OCI-LY7 (cell line): ENCODE measurements around the gene MYH11.

Experiments used
- CTCF ChIP-seq: fragments of 200-600 bp; sonication (generic); conservative IDR thresholded peaks from 2 replicates; pipeline ENCODE4 v1.5.1; 2014; ENCODE audit warnings: mild to moderate bottlenecking, antibody characterized with exemption, low read length, moderate library complexity, mixed read lengths
- EZH2phosphoT487 ChIP-seq: fragments of 200-600 bp; sonication (generic); IDR thresholded peaks from 2 replicates; pipeline ENCODE4 v1.6.1; 2018; ENCODE audit warnings: low read depth, borderline replicate concordance, mild to moderate bottlenecking, mixed run types, antibody characterized with exemption, low read length, moderate library complexity, mixed read lengths

- TF ChIP-seq CTCF (no peak), EZH2phosphoT487 (no peak)
Observed at GRCh38 chr16:15729152-15729551, 127.7 kb downstream of the MYH11 start.
